GM04504 (cell line): ENCODE data around the gene SH3TC1.

Experiments used
- DNase-seq: peaks from one replicate; pipeline ENCODE4 v3.0.0-alpha.2; 2012; ENCODE audit warnings: low read depth

Gene SH3TC1

GRCh38 chr4:8198206-8198905 is 734 bp upstream of the SH3TC1 start:
- DNase-seq, result no peak

- no peak for DNase-seq
Observed at GRCh38 chr4:8199594-8200301, 658 bp downstream of the SH3TC1 start.

- no peak for DNase-seq
Observed at GRCh38 chr4:8200302-8200975, 1.3 kb downstream of the SH3TC1 start.

- DNase-seq, result no peak
Observed at GRCh38 chr4:8201321-8201781, 2.3 kb downstream of the SH3TC1 start.

GRCh38 chr4:8202108-8203051 is 3.3 kb downstream of the SH3TC1 start:
- DNase-seq, result no peak

- DNase-seq, result no peak
Observed at GRCh38 chr4:8203052-8203401, 3.9 kb downstream of the SH3TC1 start.

GRCh38 chr4:8203817-8204216 is 4.7 kb downstream of the SH3TC1 start:
- no peak for DNase-seq

- DNase-seq, result no peak
Observed at GRCh38 chr4:8204576-8205227, 5.6 kb downstream of the SH3TC1 start.

GRCh38 chr4:8205241-8205707 is 6.2 kb downstream of the SH3TC1 start:
- DNase-seq, result no peak

GRCh38 chr4:8205749-8206611 is 6.9 kb downstream of the SH3TC1 start:
- no peak for DNase-seq

GRCh38 chr4:8207314-8207713 is 8.2 kb downstream of the SH3TC1 start:
- no peak for DNase-seq

GRCh38 chr4:8208565-8208964 is 9.5 kb downstream of the SH3TC1 start:
- no peak for DNase-seq

- DNase-seq, result no peak
Observed at GRCh38 chr4:8209181-8209874, 10.2 kb downstream of the SH3TC1 start.

- no peak for DNase-seq
Observed at GRCh38 chr4:8210010-8210409, 10.9 kb downstream of the SH3TC1 start.

GRCh38 chr4:8210616-8211015 is 11.5 kb downstream of the SH3TC1 start:
- DNase-seq, result no peak

GRCh38 chr4:8211251-8211650 is 12.2 kb downstream of the SH3TC1 start:
- DNase-seq, result no peak

- no peak for DNase-seq
Observed at GRCh38 chr4:8211737-8212581, 12.9 kb downstream of the SH3TC1 start.

GRCh38 chr4:8212622-8213021 is 13.5 kb downstream of the SH3TC1 start:
- DNase-seq, result no peak

GRCh38 chr4:8213121-8213520 is 14.0 kb downstream of the SH3TC1 start:
- DNase-seq, result no peak
